GM21381 (cell line): ENCODE results near the gene ATP2A2.

Experiments
- ATAC-seq: cut with Tn5 transposase; IDR thresholded peaks from one replicate; pipeline ENCODE4 v1.9.1; 2021; ENCODE audit warnings: mild to moderate bottlenecking, moderate library complexity; ENCODE audit not compliant: unreplicated experiment

The ATP2A2 gene

GRCh38 chr12:110258466-110258865 lies 22.6 kb upstream of the ATP2A2 start:
- ATAC-seq, result no peak

- ATAC-seq, result no peak
These were observed 18.3 kb upstream of the ATP2A2 start for GRCh38 chr12:110262442-110263388.

- no peak for ATAC-seq
These were observed 14.6 kb upstream of the ATP2A2 start for GRCh38 chr12:110266381-110266960.

GRCh38 chr12:110266980-110267620 lies 13.9 kb upstream of the ATP2A2 start:
- no peak for ATAC-seq

- ATAC-seq, result no peak
These were observed 11.4 kb upstream of the ATP2A2 start for GRCh38 chr12:110269622-110270124.

GRCh38 chr12:110270125-110270962 lies 10.7 kb upstream of the ATP2A2 start:
- ATAC-seq, result no peak

GRCh38 chr12:110271015-110271414 lies 10.0 kb upstream of the ATP2A2 start:
- ATAC-seq, result no peak

GRCh38 chr12:110277530-110278254 lies 3.4 kb upstream of the ATP2A2 start:
- ATAC-seq, result no peak

- no peak for ATAC-seq
These were observed 2.9 kb upstream of the ATP2A2 start for GRCh38 chr12:110278255-110278536.

GRCh38 chr12:110279566-110280375 lies 1.3 kb upstream of the ATP2A2 start:
- ATAC-seq, result no peak

- ATAC-seq, result peak; percentile 10
These were observed 662 bp upstream of the ATP2A2 start for GRCh38 chr12:110280392-110280778.

GRCh38 chr12:110281549-110282299 lies 677 bp downstream of the ATP2A2 start:
- ATAC-seq, result peak; percentile 37

GRCh38 chr12:110282300-110282860 lies 1.3 kb downstream of the ATP2A2 start:
- ATAC-seq, result peak; percentile 8

- ATAC-seq, result no peak
These were observed 2.1 kb downstream of the ATP2A2 start for GRCh38 chr12:110282956-110283817.

- no peak for ATAC-seq
These were observed 3.5 kb downstream of the ATP2A2 start for GRCh38 chr12:110284597-110284996.

- no peak for ATAC-seq
These were observed 5.6 kb downstream of the ATP2A2 start for GRCh38 chr12:110286623-110287022.

GRCh38 chr12:110287986-110288385 lies 6.9 kb downstream of the ATP2A2 start:
- ATAC-seq, result no peak
